HG03575 (cell line): ENCODE measurements around the gene ZNF440.
"Not testable (repeated sequence)": the region's sequence is repeated elsewhere in the genome, so short reads cannot be mapped to it uniquely, and the experiment has no call there.

Source experiments
- ATAC-seq: cut with Tn5 transposase; IDR thresholded peaks from one replicate; pipeline ENCODE4 v1.9.1; 2021; ENCODE audit not compliant: unreplicated experiment, insufficient number of reproducible peaks, low FRiP score; ENCODE audit errors: extremely low read depth

The ZNF440 gene

GRCh38 chr19:11814029-11814699 lies at the start of gene ZNF440:
Gene ZNF440 (plus strand): TSS chr19:11814273. CDS start chr19:11814448, 175 bp downstream.
- ATAC-seq, result no peak

GRCh38 chr19:11766597-11767591 lies 47.2 kb upstream of the ZNF440 start, which contains the start of gene ZNF441:
Gene ZNF441 (plus strand): TSS chr19:11767000. CDS start chr19:11767194, 194 bp downstream.
- ATAC-seq, result no peak

GRCh38 chr19:11767633-11768133 lies 46.4 kb upstream of the ZNF440 start:
- ATAC-seq, result no peak

GRCh38 chr19:11769995-11770394 lies 44.1 kb upstream of the ZNF440 start:
- no peak for ATAC-seq

GRCh38 chr19:11771520-11771919 lies 42.6 kb upstream of the ZNF440 start:
- not testable (repeated sequence) for ATAC-seq

GRCh38 chr19:11776669-11777068 lies 37.4 kb upstream of the ZNF440 start:
- ATAC-seq, result not testable (repeated sequence)

GRCh38 chr19:11780431-11781020 lies 33.5 kb upstream of the ZNF440 start:
- no peak for ATAC-seq

- ATAC-seq, result no peak
These were observed 32.6 kb upstream of the ZNF440 start for GRCh38 chr19:11781295-11782057.

- no peak for ATAC-seq
These were observed 30.3 kb upstream of the ZNF440 start for GRCh38 chr19:11783767-11784166.

- no peak for ATAC-seq
These were observed 29.7 kb upstream of the ZNF440 start for GRCh38 chr19:11784356-11784755.

GRCh38 chr19:11787536-11787935 lies 26.5 kb upstream of the ZNF440 start:
- ATAC-seq, result no peak

- ATAC-seq, result no peak
These were observed 21.1 kb upstream of the ZNF440 start for GRCh38 chr19:11792942-11793341.

- no peak for ATAC-seq
These were observed 16.6 kb upstream of the ZNF440 start for GRCh38 chr19:11797491-11797890.

GRCh38 chr19:11798391-11799330 lies 15.4 kb upstream of the ZNF440 start, which contains the start of gene ZNF491:
Gene ZNF491 (plus strand): TSS chr19:11798523. CDS start chr19:11805954, 7,431 bp downstream.
- no peak for ATAC-seq

- ATAC-seq, result no peak
These were observed 7.5 kb upstream of the ZNF440 start for GRCh38 chr19:11806354-11807098.

GRCh38 chr19:11807099-11807380 lies 7.0 kb upstream of the ZNF440 start:
- ATAC-seq, result no peak

GRCh38 chr19:11813703-11814028 lies 407 bp upstream of the ZNF440 start:
- ATAC-seq, result no peak
